Adrenal gland (tissue), 5 donors: ENCODE data around the gene ADORA1.

Experiments used
- POLR2A ChIP-seq, 2 donors: fragments of 450-650 bp; IDR thresholded peaks; one replicate each; pipeline ENCODE4 v1.6.1; 2017; ENCODE audit warnings: antibody characterized with exemption in 2 of 2, mild to moderate bottlenecking in 2 of 2, moderate library complexity in 1 of 2
- TF ChIP-seq, protein P1 (sequence below), 6 experiments: fragments of 450-650 bp in 4 of 6; fragments of 200-600 bp in 2 of 6; sonication (generic) in 1 of 6; IDR thresholded peaks; 1 replicate in 5 of 6; 2 replicates in 1 of 6; pipeline versions ENCODE4 v1.5.1 to v1.8.0; 2016 to 2021; ENCODE audit warnings: antibody characterized with exemption in 6 of 6, mild to moderate bottlenecking in 2 of 6, moderate library complexity in 1 of 6
- donor health status: DM: no; HTN: no; CAD: no.

DNA sequence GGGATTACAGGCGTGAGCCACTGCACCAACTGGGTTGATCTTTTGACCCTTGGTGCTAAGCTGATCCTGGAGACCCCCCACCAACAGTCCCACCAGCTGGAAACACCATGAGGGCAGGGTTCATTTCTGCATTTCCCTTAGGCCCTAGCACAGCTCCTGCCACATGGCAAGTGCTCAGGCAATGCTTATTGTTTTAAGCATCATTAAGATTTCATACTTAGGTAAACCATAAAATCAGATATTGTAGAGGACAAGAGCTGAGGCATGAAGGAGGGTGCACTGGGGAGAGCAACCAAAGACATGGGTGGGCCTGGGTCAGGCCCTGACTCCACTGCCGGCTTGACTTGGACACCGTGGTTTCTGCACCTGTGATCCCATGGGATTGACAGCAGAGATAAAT lies 84.3 kb downstream of the ADORA1 start:
- TF ChIP-seq, protein P1, sequence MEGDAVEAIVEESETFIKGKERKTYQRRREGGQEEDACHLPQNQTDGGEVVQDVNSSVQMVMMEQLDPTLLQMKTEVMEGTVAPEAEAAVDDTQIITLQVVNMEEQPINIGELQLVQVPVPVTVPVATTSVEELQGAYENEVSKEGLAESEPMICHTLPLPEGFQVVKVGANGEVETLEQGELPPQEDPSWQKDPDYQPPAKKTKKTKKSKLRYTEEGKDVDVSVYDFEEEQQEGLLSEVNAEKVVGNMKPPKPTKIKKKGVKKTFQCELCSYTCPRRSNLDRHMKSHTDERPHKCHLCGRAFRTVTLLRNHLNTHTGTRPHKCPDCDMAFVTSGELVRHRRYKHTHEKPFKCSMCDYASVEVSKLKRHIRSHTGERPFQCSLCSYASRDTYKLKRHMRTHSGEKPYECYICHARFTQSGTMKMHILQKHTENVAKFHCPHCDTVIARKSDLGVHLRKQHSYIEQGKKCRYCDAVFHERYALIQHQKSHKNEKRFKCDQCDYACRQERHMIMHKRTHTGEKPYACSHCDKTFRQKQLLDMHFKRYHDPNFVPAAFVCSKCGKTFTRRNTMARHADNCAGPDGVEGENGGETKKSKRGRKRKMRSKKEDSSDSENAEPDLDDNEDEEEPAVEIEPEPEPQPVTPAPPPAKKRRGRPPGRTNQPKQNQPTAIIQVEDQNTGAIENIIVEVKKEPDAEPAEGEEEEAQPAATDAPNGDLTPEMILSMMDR (IDR thresholded peaks at IDR 0.05), result no peak
- no peak for TF ChIP-seq POLR2A (IDR thresholded peaks at IDR 0.05)
